Common myeloid progenitor, CD34-positive (primary cell): ENCODE measurements around the gene LRFN4.

Experiments used
- CTCF ChIA-PET: fragments of 350-600 bp; sonication (Branson Sonifier 250); formaldehyde crosslinking; loops from one replicate; lab custom pipeline; 2021; ENCODE audit warnings: antibody characterized with exemption; lab: Charles Lee
- POLR2A ChIA-PET: fragments of 350-600 bp; sonication (Branson Sonifier 250); formaldehyde crosslinking; loops from one replicate; lab custom pipeline; 2021; ENCODE audit warnings: antibody characterized with exemption; lab: Charles Lee
- DNase-seq, 3 donors: peaks; one replicate each; pipeline versions ENCODE4 v3.0.0 to v3.0.0-alpha.2; 2013
- H3K27ac ChIP-seq, 2 experiments: 1 replicate in 1 of 2; 2 replicates in 1 of 2; pipeline ENCODE4 v1.7.0; 2013; ENCODE audit warnings: inconsistent platforms in 2 of 2, low read length in 2 of 2, mild to moderate bottlenecking in 2 of 2, low read depth in 1 of 2, moderate library complexity in 1 of 2; ENCODE audit not compliant: severe bottlenecking in 2 of 2, insufficient read depth in 1 of 2, poor library complexity in 1 of 2
- H3K27me3 ChIP-seq, 5 experiments: replicated peaks in 2 of 5; 1 replicate in 3 of 5; 2 replicates in 2 of 5; pipeline versions ENCODE4 v1.6.1 to v1.7.0; 2013; ENCODE audit warnings: low read length in 4 of 5, mild to moderate bottlenecking in 2 of 5, moderate library complexity in 2 of 5, inconsistent platforms in 1 of 5; ENCODE audit not compliant: insufficient read depth in 5 of 5, control insufficient read depth in 4 of 5
- H3K36me3 ChIP-seq, 4 experiments: 1 replicate in 2 of 4; 2 replicates in 2 of 4; pipeline versions ENCODE4 v1.6.1 to v1.7.0; 2013; ENCODE audit warnings: low read length in 3 of 4, control low read depth in 1 of 4, mild to moderate bottlenecking in 1 of 4; ENCODE audit not compliant: control insufficient read depth in 4 of 4, insufficient read depth in 4 of 4
- H3K4me1 ChIP-seq, 4 experiments: 1 replicate in 3 of 4; 2 replicates in 1 of 4; pipeline versions ENCODE4 v1.6.1 to v1.7.1; 2013; ENCODE audit warnings: low read length in 3 of 4, mild to moderate bottlenecking in 3 of 4, control low read depth in 1 of 4, inconsistent platforms in 1 of 4, moderate library complexity in 1 of 4; ENCODE audit not compliant: control insufficient read depth in 4 of 4, insufficient read depth in 4 of 4; ENCODE audit errors: control extremely low read depth in 1 of 4
- H3K4me3 ChIP-seq, 7 experiments: 1 replicate in 4 of 7; 2 replicates in 3 of 7; pipeline versions ENCODE4 v1.5.1 to v1.7.0; 2013; ENCODE audit warnings: mild to moderate bottlenecking in 7 of 7, low read length in 6 of 7, moderate library complexity in 6 of 7, inconsistent platforms in 2 of 7, low read depth in 2 of 7, control low read depth in 1 of 7; ENCODE audit not compliant: insufficient read depth in 4 of 7, control insufficient read depth in 1 of 7; ENCODE audit errors: extremely low read depth in 1 of 7
- H3K9me3 ChIP-seq, 5 experiments: 1 replicate in 4 of 5; 2 replicates in 1 of 5; pipeline versions ENCODE4 v1.6.1 to v1.7.1; 2013; ENCODE audit warnings: low read length in 4 of 5, mild to moderate bottlenecking in 2 of 5, inconsistent platforms in 1 of 5, low read depth in 1 of 5, moderate library complexity in 1 of 5; ENCODE audit not compliant: control insufficient read depth in 4 of 5, insufficient read depth in 2 of 5; ENCODE audit errors: control extremely low read depth in 1 of 5
- WGBS: methylation state at CpG from one replicate; pipeline ENCODE4 v1.1.5; 2013; ENCODE audit not compliant: insufficient coverage; 5-methylcytosine and 5-hydroxymethylcytosine counted together

Gene LRFN4

GRCh38 chr11:66904561-66904960 is 47.7 kb downstream of the LRFN4 start:
- Histone ChIP-seq H3K36me3 (no peaks in the 10 kb centered on the region), H3K4me3 (no peak overlapping the region), H3K27me3 (peaks cover 0 to 6% (median 0%) of the 10 kb centered on the region in 5 experiments), H3K9me3 (no peaks in the 10 kb centered on the region), H3K4me1 (no peaks in the 10 kb centered on the region), H3K27ac (no peak overlapping the region)
- ChIA-PET CTCF (interaction anchor here (1.0 kb wide), 1 partner anchor 8 kb away, joined by 3 read pairs; no protein-coding TSS in a partner anchor), POLR2A (no interaction called here)
- DNase-seq, result no peak
- 100% methylated on average over 2 of the region's 6 CpGs for WGBS

GRCh38 chr11:66904981-66905521 is 48.2 kb downstream of the LRFN4 start:
- ChIA-PET CTCF (no interaction called here), POLR2A (no interaction called here)
- H3K9me3 ChIP-seq, result no peaks in the 10 kb centered on the region
- no peaks in the 10 kb centered on the region for H3K4me1 ChIP-seq
- no peak for DNase-seq
- no peak overlapping the region for H3K27ac ChIP-seq
- H3K4me3 ChIP-seq, result no peak overlapping the region
- no peaks in the 10 kb centered on the region for H3K36me3 ChIP-seq
- 95% methylated on average over 4 of the region's 8 CpGs for WGBS
- H3K27me3 ChIP-seq, result peaks cover 0 to 6% (median 0%) of the 10 kb centered on the region in 5 experiments

GRCh38 chr11:66905631-66906030 is 48.8 kb downstream of the LRFN4 start:
- Histone ChIP-seq H3K36me3 (no peaks in the 10 kb centered on the region), H3K9me3 (no peaks in the 10 kb centered on the region), H3K4me1 (no peaks in the 10 kb centered on the region), H3K27ac (no peak overlapping the region), H3K27me3 (peaks cover 0 to 6% (median 0%) of the 10 kb centered on the region in 5 experiments), H3K4me3 (no peak overlapping the region)
- no peak for DNase-seq
- ChIA-PET POLR2A (no interaction called here), CTCF (no interaction called here)
- 100% methylated on average over 1 of the region's 4 CpGs for WGBS

- WGBS, result 89% methylated on average over 10 of the region's 14 CpGs
- no peak overlapping the region for H3K4me3 ChIP-seq
- no peak for DNase-seq
- peaks cover 0 to 5% (median 0%) of the 10 kb centered on the region in 5 experiments for H3K27me3 ChIP-seq
- ChIA-PET CTCF (no interaction called here), POLR2A (no interaction called here)
- H3K27ac ChIP-seq, result no peak overlapping the region
- no peaks in the 10 kb centered on the region for H3K9me3 ChIP-seq
- H3K4me1 ChIP-seq, result no peaks in the 10 kb centered on the region
- H3K36me3 ChIP-seq, result no peaks in the 10 kb centered on the region
These were observed 49.3 kb downstream of the LRFN4 start for GRCh38 chr11:66906061-66906733.

- Histone ChIP-seq H3K27me3 (no peaks in the 10 kb centered on the region), H3K4me1 (no peaks in the 10 kb centered on the region), H3K9me3 (no peaks in the 10 kb centered on the region), H3K36me3 (no peaks in the 10 kb centered on the region), H3K27ac (no peak overlapping the region), H3K4me3 (no peak overlapping the region)
- ChIA-PET CTCF (interaction anchor here (1.0 to 1.6 kb wide), 2 partner anchors 18 to 130 kb away, joined by 3 read pairs; no protein-coding TSS in a partner anchor), POLR2A (no interaction called here)
- DNase-seq, result no peak
- WGBS, result 95% methylated on average over 6 of the region's 9 CpGs
These were observed 51.1 kb downstream of the LRFN4 start for GRCh38 chr11:66907751-66908630.

- CTCF ChIA-PET, result interaction anchor here (1.0 to 1.6 kb wide), 2 partner anchors 17 to 128 kb away, joined by 3 read pairs; no protein-coding TSS in a partner anchor
- 98% methylated on average over 8 of the region's 8 CpGs for whole genome bisulfite sequencing
These were observed 52.3 kb downstream of the LRFN4 start for GRCh38 chr11:66909181-66909580.

More at GRCh38 chr11:66909181-66909580, 52.3 kb downstream of the LRFN4 start:
- Histone ChIP-seq H3K4me1 (no peaks in the 10 kb centered on the region), H3K9me3 (no peaks in the 10 kb centered on the region), H3K27ac (no peak overlapping the region), H3K27me3 (no peaks in the 10 kb centered on the region), H3K36me3 (no peaks in the 10 kb centered on the region), H3K4me3 (no peak overlapping the region)
- DNase-seq, result no peak
- POLR2A ChIA-PET, result no interaction called here
